Measurements from ENCODE around the gene MPRIP. TPM values are rescaled to one million over a fixed set of nuclear protein-coding genes. Genes with fewer than 3 reads are reported as not detected.

Gene MPRIP
- total and polyA plus RNA-seq, 10 donors: 52.3 to 309 (median 131) TPM

GRCh38 chr17:17207998-17208397 is 165.7 kb downstream of the MPRIP start:
- no peak for DNase-seq
- Histone ChIP-seq H3K27me3 (replicated peaks in 1 of 7) (no peaks in the 10 kb centered on the region), H3K9me3 (no peaks in the 10 kb centered on the region), H3K4me1 (peaks cover 16 to 43% (median 30%) of the 10 kb centered on the region in 6 donors), H3K4me3 (no peak overlapping the region), H3K36me3 (peaks cover 0 to 35% (median 19%) of the 10 kb centered on the region in 6 donors), H3K27ac (peak overlapping the region in 1 of 8 donors; percentile 13)
- TF ChIP-seq POLR2A (IDR thresholded peaks at IDR 0.05) (no peak), POLR2AphosphoS5 (IDR thresholded peaks at IDR 0.05) (no peak), CTCF (IDR thresholded peaks at IDR 0.05 in 8 of 11, conservative IDR thresholded peaks at IDR 0.05 in 3 of 11) (no peak)
- intact Hi-C loops (cut with DNase I; ENCODE audit: low total_unique reads): no loop called here
- WGBS, 5 donors: 78 to 85% (median 83%) methylated on average over 8 of the region's 8 CpGs

GRCh38 chr17:17213775-17214174 is 171.5 kb downstream of the MPRIP start:
- Histone ChIP-seq H3K27ac (no peak overlapping the region), H3K27me3 (replicated peaks in 1 of 7) (no peaks in the 10 kb centered on the region), H3K9me3 (no peaks in the 10 kb centered on the region), H3K36me3 (peaks cover 16 to 92% (median 77%) of the 10 kb centered on the region in 6 donors), H3K4me1 (no peaks in the 10 kb centered on the region), H3K4me3 (no peak overlapping the region)
- 73 to 92% (median 88%) methylated on average over 10 of the region's 10 CpGs for WGBS, 5 donors
- DNase-seq: no peak
- no peak for TF ChIP-seq CTCF (IDR thresholded peaks at IDR 0.05 in 8 of 11, conservative IDR thresholded peaks at IDR 0.05 in 3 of 11)
- TF ChIP-seq POLR2A (IDR thresholded peaks at IDR 0.05): no peak
- TF ChIP-seq POLR2AphosphoS5 (IDR thresholded peaks at IDR 0.05): no peak
- intact Hi-C loops (cut with DNase I; ENCODE audit: low total_unique reads): no loop called here

GRCh38 chr17:17214646-17215436 is 172.6 kb downstream of the MPRIP start:
- WGBS, 5 donors: 83 to 93% (median 91%) methylated on average over 25 to 27 of the region's 27 CpGs
- Histone ChIP-seq H3K27me3 (replicated peaks in 1 of 7) (no peaks in the 10 kb centered on the region), H3K4me3 (no peak overlapping the region), H3K9me3 (no peaks in the 10 kb centered on the region), H3K27ac (no peak overlapping the region), H3K36me3 (peaks cover 18 to 100% (median 86%) of the 10 kb centered on the region in 6 donors), H3K4me1 (no peaks in the 10 kb centered on the region)
- no peak for DNase-seq
- TF ChIP-seq POLR2AphosphoS5 (IDR thresholded peaks at IDR 0.05) (peak in 2 of 3 donors; percentile 5 to 14), CTCF (IDR thresholded peaks at IDR 0.05 in 8 of 11, conservative IDR thresholded peaks at IDR 0.05 in 3 of 11) (no peak)
- intact Hi-C loops (cut with DNase I; ENCODE audit: low total_unique reads): no loop called here

- no peak for TF ChIP-seq POLR2AphosphoS5 (IDR thresholded peaks at IDR 0.05)
- WGBS, 5 donors: 85 to 95% (median 91%) methylated on average over 8 of the region's 8 CpGs
- no peaks in the 10 kb centered on the region for H3K9me3 ChIP-seq
- intact Hi-C loops (cut with DNase I; ENCODE audit: low total_unique reads): no loop called here
- H3K4me1 ChIP-seq: no peaks in the 10 kb centered on the region
- no peak overlapping the region for H3K4me3 ChIP-seq
- H3K36me3 ChIP-seq: peaks cover 18 to 100% (median 89%) of the 10 kb centered on the region in 6 donors
- no peaks in the 10 kb centered on the region for H3K27me3 ChIP-seq (replicated peaks in 1 of 7)
- no peak overlapping the region for H3K27ac ChIP-seq
- no peak for DNase-seq
These were observed 173.3 kb downstream of the MPRIP start for GRCh38 chr17:17215575-17215974.
